HL-60 (cell line): Measurements from ENCODE around the gene NDUFV2.

ENCODE experiments used
- DNase-seq, 2 experiments: peaks; one replicate each; pipeline ENCODE4 v3.0.0-alpha.2; 2010 to 2020; ENCODE audit warnings: low read depth in 1 of 2, low spot score in 1 of 2
- H3K27ac ChIP-seq: fragments of 250-450 bp; sonication (Bioruptor Pico); replicated peaks from 2 replicates; pipeline ENCODE4 v1.5.1; 2020; ENCODE audit warnings: mild to moderate bottlenecking, moderate library complexity
- H3K27me3 ChIP-seq: fragments of 250-450 bp; sonication (Bioruptor Pico); 2 replicates; pipeline ENCODE4 v1.5.1; 2021; ENCODE audit warnings: mild to moderate bottlenecking, moderate library complexity; ENCODE audit not compliant: insufficient read depth, poor library complexity, severe bottlenecking
- H3K4me3 ChIP-seq: replicated peaks from 2 replicates; pipeline ENCODE4 v1.5.1; 2011; ENCODE audit warnings: mild to moderate bottlenecking, control low read depth, low read length; ENCODE audit not compliant: insufficient read depth
- CTCF ChIP-seq: IDR thresholded peaks from one replicate; pipeline ENCODE4 v1.5.1; 2011; ENCODE audit warnings: low read length, control low read depth, inconsistent platforms; ENCODE audit not compliant: insufficient read depth
- GABPA ChIP-seq: IDR thresholded peaks from 2 replicates; pipeline ENCODE4 v1.6.1; 2012; ENCODE audit warnings: low read depth
- POLR2AphosphoS5 ChIP-seq: IDR thresholded peaks from 2 replicates; pipeline ENCODE4 v1.6.1; 2012; ENCODE audit warnings: low read depth
- REST ChIP-seq: IDR thresholded peaks from 2 replicates; pipeline ENCODE4 v1.6.1; 2012; ENCODE audit warnings: low read depth; ENCODE audit not compliant: insufficient replicate concordance
- SPI1 ChIP-seq: IDR thresholded peaks from 2 replicates; pipeline ENCODE4 v1.6.1; 2012; ENCODE audit warnings: low read depth, mild to moderate bottlenecking, borderline replicate concordance

Gene NDUFV2

GRCh38 chr18:9140984-9141383, 38.5 kb downstream of the NDUFV2 start:
- H3K27me3 ChIP-seq, result no peaks in the 10 kb centered on the region

GRCh38 chr18:9146224-9146623, 43.7 kb downstream of the NDUFV2 start:
- Histone ChIP-seq H3K27ac (peak overlapping the region; percentile 72), H3K27me3 (no peaks in the 10 kb centered on the region), H3K4me3 (no peak overlapping the region)
- no peak for TF ChIP-seq CTCF
- no peak for TF ChIP-seq REST
- TF ChIP-seq GABPA, result no peak
- no peak for TF ChIP-seq SPI1
- no peak for TF ChIP-seq POLR2AphosphoS5
- no peak for DNase-seq

More at GRCh38 chr18:9140984-9141383, 38.5 kb downstream of the NDUFV2 start:
- no peak overlapping the region for H3K4me3 ChIP-seq
- DNase-seq, result no peak
- TF ChIP-seq CTCF (no peak), SPI1 (no peak), GABPA (no peak), REST (no peak), POLR2AphosphoS5 (no peak)
- no peak overlapping the region for H3K27ac ChIP-seq

GRCh38 chr18:9147440-9148202, 45.1 kb downstream of the NDUFV2 start:
- Histone ChIP-seq H3K27me3 (no peaks in the 10 kb centered on the region), H3K27ac (peak overlapping the region; percentile 72), H3K4me3 (no peak overlapping the region)
- peak; percentile 29 to 81 for DNase-seq
- no peak for TF ChIP-seq REST
- TF ChIP-seq CTCF, result peak; percentile 83
- peak; percentile 81 for TF ChIP-seq SPI1
- no peak for TF ChIP-seq POLR2AphosphoS5
- TF ChIP-seq GABPA, result no peak
